ENCODE results near the gene UGT1A3. TPM values are rescaled to one million over a fixed set of nuclear protein-coding genes. Genes with fewer than 3 reads are reported as not detected.
"Not testable (repeated sequence)": the region's sequence is repeated elsewhere in the genome, so short reads cannot be mapped to it uniquely, and the experiment has no call there.

The UGT1A3 gene
- total and polyA plus RNA-seq, 8 donors: 1.3 to 10.7 (median 7.8) TPM; not detected in 4

- H3K27me3 ChIP-seq: peaks cover 0 to 4% (median 0%) of the 10 kb centered on the region in 3 donors
- 70 to 83% (median 80%) methylated on average over 2 of the region's 2 CpGs for WGBS, 5 donors
- H3K4me3 ChIP-seq: no peak overlapping the region
- no peak for DNase-seq
- TF ChIP-seq EP300 (IDR thresholded peaks at IDR 0.05): no peak
- TF ChIP-seq POLR2A (IDR thresholded peaks at IDR 0.05): no peak
- no peak for TF ChIP-seq CTCF (IDR thresholded peaks at IDR 0.05)
- no peak for TF ChIP-seq POLR2AphosphoS5 (IDR thresholded peaks at IDR 0.05)
- H3K27ac ChIP-seq: no peak overlapping the region
- no peaks in the 10 kb centered on the region for H3K9me3 ChIP-seq
- H3K4me1 ChIP-seq: peaks cover 0 to 6% (median 3%) of the 10 kb centered on the region in 4 donors
- H3K36me3 ChIP-seq: no peaks in the 10 kb centered on the region
- intact Hi-C loops (cut with DNase I; ENCODE audit: low total_unique reads): no loop called here
These were observed 14.7 kb upstream of the UGT1A3 start for GRCh38 chr2:233714121-233714520.

- Histone ChIP-seq H3K27me3 (peaks cover 0 to 4% (median 0%) of the 10 kb centered on the region in 3 donors), H3K36me3 (no peaks in the 10 kb centered on the region), H3K27ac (no peak within 1 kb of the TSS), H3K4me1 (no peaks in the 10 kb centered on the region), H3K9me3 (no peaks in the 10 kb centered on the region), H3K4me3 (no peak within 1 kb of the TSS)
- intact Hi-C loops (cut with DNase I; ENCODE audit: low total_unique reads): no loop called here
- DNase-seq: no peak
- WGBS, 5 donors: 84 to 93% (median 85%) methylated on average over 7 of the region's 7 CpGs
- no peak for TF ChIP-seq POLR2AphosphoS5 (IDR thresholded peaks at IDR 0.05)
- no peak for TF ChIP-seq CTCF (IDR thresholded peaks at IDR 0.05)
- TF ChIP-seq EP300 (IDR thresholded peaks at IDR 0.05): no peak
- TF ChIP-seq POLR2A (IDR thresholded peaks at IDR 0.05): no peak
These were observed 10.3 kb upstream of the UGT1A3 start, which contains the start of gene UGT1A4 for GRCh38 chr2:233718552-233718951. UGT1A4 (plus strand) TSS chr2:233718736; CDS start chr2:233718821, 85 bp downstream.

GRCh38 chr2:233736868-233737653, 8.2 kb downstream of the UGT1A3 start:
- H3K4me1 ChIP-seq; DNase-seq; H3K27ac ChIP-seq; H3K4me3 ChIP-seq; H3K36me3 ChIP-seq; H3K27me3 ChIP-seq; H3K9me3 ChIP-seq; intact Hi-C loops (cut with DNase I; ENCODE audit: low total_unique reads): not testable (repeated sequence)
- 74 to 79% (median 77%) methylated on average over 12 to 14 of the region's 14 CpGs for WGBS, 5 donors

GRCh38 chr2:233740870-233741269, 12.0 kb downstream of the UGT1A3 start:
- intact Hi-C loops (cut with DNase I; ENCODE audit: low total_unique reads): no loop called here
- no peak for DNase-seq
- no peaks in the 10 kb centered on the region for H3K27me3 ChIP-seq

More at GRCh38 chr2:233740870-233741269, 12.0 kb downstream of the UGT1A3 start:
- 65 to 79% (median 71%) methylated on average over 2 of the region's 2 CpGs for WGBS, 5 donors
- TF ChIP-seq EP300 (IDR thresholded peaks at IDR 0.05): no peak
- no peak for TF ChIP-seq POLR2AphosphoS5 (IDR thresholded peaks at IDR 0.05)
- TF ChIP-seq CTCF (IDR thresholded peaks at IDR 0.05): no peak
- no peak for TF ChIP-seq POLR2A (IDR thresholded peaks at IDR 0.05)
- Histone ChIP-seq H3K36me3 (no peaks in the 10 kb centered on the region), H3K9me3 (no peaks in the 10 kb centered on the region), H3K4me3 (no peak overlapping the region), H3K4me1 (peaks cover 0 to 9% (median 2%) of the 10 kb centered on the region in 4 donors), H3K27ac (no peak overlapping the region)
